Activated B cell treated with CpG ODN at 0.5 μM for 24 hours (primary cell): ENCODE results near the gene ARHGAP29. TPM values are rescaled to one million over a fixed set of nuclear protein-coding genes. Genes with fewer than 3 reads are reported as not detected.

Source experiments
- ATAC-seq: fragments of 200-7000 bp; cut with Tn5 transposase; one replicate; pipeline ENCODE4 v1.10.0; 2021; ENCODE audit warnings: low read depth, mild to moderate bottlenecking, moderate library complexity
- CTCF ChIA-PET: fragments of 350-600 bp; sonication (Branson Sonifier 250); formaldehyde crosslinking; loops from one replicate; lab custom pipeline; 2021; ENCODE audit warnings: antibody characterized with exemption; lab: Charles Lee
- POLR2A ChIA-PET: fragments of 350-600 bp; sonication (Branson Sonifier 250); formaldehyde crosslinking; loops from one replicate; lab custom pipeline; 2021; ENCODE audit warnings: antibody characterized with exemption; lab: Charles Lee
- DNase-seq: peaks from one replicate; pipeline ENCODE4 v3.0.0; 2022
- H3K27ac Mint-ChIP-seq: one replicate; pipeline ENCODE4 v1.8.0; 2020; ENCODE audit warnings: mixed read lengths
- H3K27me3 Mint-ChIP-seq: one replicate; pipeline ENCODE4 v1.8.0; 2021; ENCODE audit warnings: mixed read lengths
- H3K36me3 Mint-ChIP-seq: one replicate; pipeline ENCODE4 v1.8.0; 2021; ENCODE audit warnings: low read depth, mixed read lengths
- H3K4me1 Mint-ChIP-seq: one replicate; pipeline ENCODE4 v1.8.0; 2021; ENCODE audit warnings: mixed read lengths
- H3K4me3 Mint-ChIP-seq: one replicate; pipeline ENCODE4 v1.8.0; 2020; ENCODE audit warnings: mild to moderate bottlenecking, mixed read lengths
- H3K9me3 Mint-ChIP-seq: one replicate; pipeline ENCODE4 v1.8.0; 2020; ENCODE audit warnings: mixed read lengths
- intact Hi-C: fragments of 100-400 bp; cut with micrococcal nuclease; formaldehyde crosslinking; loops from one replicate; pipeline ENCODE4 v1.15.1; 2024
- total RNA-seq: library from RNA; stranded (reverse); gene quantifications from 2 replicates; pipeline ENCODE4 v1.2.3, GENCODE V29; 2022
- TF ChIP-seq, protein P1 (sequence below): fragments of 200-600 bp; IDR thresholded peaks from one replicate; pipeline ENCODE4 v1.8.0; 2022; ENCODE audit warnings: antibody characterized with exemption, mild to moderate bottlenecking

Gene ARHGAP29
- total RNA-seq, 1 donor from 2014 or later = not detected

DNA sequence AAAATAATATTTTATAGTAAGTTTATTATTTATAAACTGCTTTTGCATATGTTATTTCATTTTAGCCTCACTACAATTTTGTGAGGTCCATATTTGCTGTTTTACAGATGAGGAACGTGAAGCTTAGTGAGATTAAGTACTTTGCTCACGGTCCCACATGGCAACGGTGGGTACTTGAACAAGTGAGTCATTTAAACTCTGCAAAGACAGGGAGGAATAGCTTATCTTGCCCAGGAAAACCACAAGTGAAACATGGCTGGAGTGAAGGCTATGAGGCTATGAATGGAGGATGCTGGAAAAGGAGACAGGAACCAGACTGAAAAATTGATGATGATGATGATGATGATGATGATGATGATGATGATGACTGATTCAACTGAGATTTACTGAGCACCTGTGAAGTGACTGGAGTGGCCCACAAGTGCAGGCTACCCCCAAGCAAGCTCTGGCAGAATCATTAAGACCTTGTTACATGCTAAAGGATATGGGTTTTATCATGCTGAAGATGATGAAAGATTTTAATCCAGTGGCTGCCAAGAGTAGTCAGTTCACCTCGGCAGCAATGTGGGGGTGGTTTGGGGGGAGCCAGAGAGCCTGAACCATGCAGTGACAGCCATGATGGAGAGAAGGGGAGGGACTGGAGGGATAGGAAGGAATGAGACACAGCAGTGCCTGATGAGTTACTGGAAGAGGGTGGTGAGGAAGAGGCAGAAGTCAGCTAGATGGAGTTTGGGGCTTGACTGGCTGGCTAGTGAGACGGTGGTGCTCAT is 115.0 kb downstream of the ARHGAP29 start:
- Mint-ChIP-seq H3K4me3 (no peak overlapping the region), H3K9me3 (no peaks in the 10 kb centered on the region), H3K27ac (no peak overlapping the region), H3K4me1 (no peaks in the 10 kb centered on the region), H3K36me3 (no peaks in the 10 kb centered on the region), H3K27me3 (peaks cover 7% of the 10 kb centered on the region)
- DNase-seq (no peak), ATAC-seq (no peak)
- POLR2A ChIA-PET = no interaction called here
- CTCF ChIA-PET = no interaction called here
- intact Hi-C loops = no loop called here
- TF ChIP-seq, protein P1, sequence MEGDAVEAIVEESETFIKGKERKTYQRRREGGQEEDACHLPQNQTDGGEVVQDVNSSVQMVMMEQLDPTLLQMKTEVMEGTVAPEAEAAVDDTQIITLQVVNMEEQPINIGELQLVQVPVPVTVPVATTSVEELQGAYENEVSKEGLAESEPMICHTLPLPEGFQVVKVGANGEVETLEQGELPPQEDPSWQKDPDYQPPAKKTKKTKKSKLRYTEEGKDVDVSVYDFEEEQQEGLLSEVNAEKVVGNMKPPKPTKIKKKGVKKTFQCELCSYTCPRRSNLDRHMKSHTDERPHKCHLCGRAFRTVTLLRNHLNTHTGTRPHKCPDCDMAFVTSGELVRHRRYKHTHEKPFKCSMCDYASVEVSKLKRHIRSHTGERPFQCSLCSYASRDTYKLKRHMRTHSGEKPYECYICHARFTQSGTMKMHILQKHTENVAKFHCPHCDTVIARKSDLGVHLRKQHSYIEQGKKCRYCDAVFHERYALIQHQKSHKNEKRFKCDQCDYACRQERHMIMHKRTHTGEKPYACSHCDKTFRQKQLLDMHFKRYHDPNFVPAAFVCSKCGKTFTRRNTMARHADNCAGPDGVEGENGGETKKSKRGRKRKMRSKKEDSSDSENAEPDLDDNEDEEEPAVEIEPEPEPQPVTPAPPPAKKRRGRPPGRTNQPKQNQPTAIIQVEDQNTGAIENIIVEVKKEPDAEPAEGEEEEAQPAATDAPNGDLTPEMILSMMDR = no peak

Other genes starting within 250 kb of the ARHGAP29 start
- gene ABCA4, start 116.4 kb downstream of the ARHGAP29 start, total RNA-seq = not detected in 2 replicates
- 20.8 and 23.2 TPM in 2 replicates for gene ABCD3, start 180.8 kb upstream of the ARHGAP29 start, total RNA-seq